PC-3 (cell line): ENCODE measurements around the gene PDE3B. TPM values are rescaled to one million over a fixed set of nuclear protein-coding genes. Genes with fewer than 3 reads are reported as not detected.

Experiments
- ATAC-seq: fragments of 200-7000 bp; cut with Tn5 transposase; 2 replicates; pipeline ENCODE4 v1.9.1; 2020; ENCODE audit warnings: mild to moderate bottlenecking, moderate library complexity
- BruUV-seq: library from RNA; stranded (reverse); fragments of 400-500 nt; replicated peaks from 2 replicates; lab custom pipeline; 2021; lab: Mats Ljungman, UMichigan
- CTCF ChIA-PET: fragments of 300-600 bp; sonication (Branson Sonifier 250); formaldehyde crosslinking; loops from one replicate; lab custom pipeline; 2022; ENCODE audit warnings: antibody characterized with exemption; lab: Charles Lee
- POLR2A ChIA-PET: fragments of 300-600 bp; sonication (Branson Sonifier 250); formaldehyde crosslinking; loops from one replicate; lab custom pipeline; 2022; ENCODE audit warnings: antibody characterized with exemption; ENCODE audit not compliant: unreplicated experiment; lab: Charles Lee
- DNase-seq: peaks from one replicate; pipeline ENCODE4 v3.0.0-alpha.2; 2015
- H2AFZ ChIP-seq: fragments of 300-600 bp; sonication (generic); 2 replicates; pipeline ENCODE4 v1.6.0; 2016; ENCODE audit warnings: antibody characterized with exemption, low read length
- H3F3A ChIP-seq: fragments of 300-600 bp; sonication (generic); one replicate; pipeline ENCODE4 v1.6.0; 2017; ENCODE audit warnings: antibody characterized with exemption, low read length, control low read depth, mild to moderate bottlenecking; ENCODE audit not compliant: unreplicated experiment
- H3K27ac ChIP-seq: fragments of 300-600 bp; sonication (generic); 2 replicates; pipeline ENCODE4 v1.5.1; 2016; ENCODE audit warnings: mild to moderate bottlenecking, low read length
- H3K27me3 ChIP-seq: fragments of 300-600 bp; sonication (generic); 2 replicates; pipeline ENCODE4 v1.6.1; 2016; ENCODE audit warnings: low read length, mixed read lengths
- H3K36me3 ChIP-seq: fragments of 300-600 bp; sonication (generic); 2 replicates; pipeline ENCODE4 v1.6.1; 2016; ENCODE audit warnings: low read depth, mixed run types, low read length, mixed read lengths
- H3K4me1 ChIP-seq: fragments of 300-600 bp; sonication (generic); 2 replicates; pipeline ENCODE4 v1.5.1; 2016; ENCODE audit warnings: low read length; ENCODE audit not compliant: insufficient read depth
- H3K4me2 ChIP-seq: fragments of 300-600 bp; sonication (generic); 2 replicates; pipeline ENCODE4 v1.6.0; 2016; ENCODE audit warnings: low read length
- H3K4me3 ChIP-seq: fragments of 300-600 bp; sonication (generic); 2 replicates; pipeline ENCODE4 v1.5.1; 2016; ENCODE audit warnings: mild to moderate bottlenecking, low read length, mixed read lengths
- H3K79me2 ChIP-seq: fragments of 300-600 bp; sonication (generic); 2 replicates; pipeline ENCODE4 v1.6.1; 2017; ENCODE audit warnings: low read length, mixed read lengths
- H3K9ac ChIP-seq: fragments of 300-600 bp; sonication (generic); 2 replicates; pipeline ENCODE4 v1.6.0; 2016; ENCODE audit warnings: mild to moderate bottlenecking, low read length
- H3K9me2 ChIP-seq: fragments of 300-600 bp; sonication (generic); replicated peaks from 2 replicates; pipeline ENCODE4 v1.6.1; 2016; ENCODE audit warnings: mixed run types, low read length, mixed read lengths
- H3K9me3 ChIP-seq: fragments of 300-600 bp; sonication (generic); 2 replicates; pipeline ENCODE4 v1.6.1; 2016; ENCODE audit warnings: low read length, mixed read lengths
- H4K20me1 ChIP-seq: fragments of 300-600 bp; sonication (generic); 2 replicates; pipeline ENCODE4 v1.6.1; 2016; ENCODE audit warnings: low read length, mixed read lengths
- CTCF ChIP-seq: fragments of 300-600 bp; sonication (generic); conservative IDR thresholded peaks from 2 replicates; pipeline ENCODE4 v1.5.1; 2017; ENCODE audit warnings: antibody characterized with exemption, low read depth, mild to moderate bottlenecking, low read length
- EZH2 ChIP-seq: fragments of 300-600 bp; sonication (generic); IDR thresholded peaks from one replicate; pipeline ENCODE4 v1.6.1; 2017; ENCODE audit warnings: antibody characterized with exemption, mild to moderate bottlenecking, low read length; ENCODE audit not compliant: unreplicated experiment
- EZH2phosphoT487 ChIP-seq: fragments of 300-600 bp; sonication (generic); IDR thresholded peaks from 2 replicates; pipeline ENCODE4 v1.6.1; 2018; ENCODE audit warnings: mild to moderate bottlenecking, antibody characterized with exemption, low read length, borderline replicate concordance
- intact Hi-C: fragments of 100-400 bp; cut with micrococcal nuclease; formaldehyde crosslinking; loops from 2 replicates; pipeline ENCODE4 v1.9.0; 2023
- total RNA-seq: library from RNA; depleted of rRNA; stranded (reverse); fragments of >200 nt; gene quantifications from 2 replicates; pipeline ENCODE4 v1.2.3, GENCODE V29; 2014

PDE3B gene
- total RNA-seq, 1 experiment from 2014 or later = 0.11 TPM

GRCh38 chr11:14812757-14813156 lies 169.2 kb downstream of the PDE3B start:
- Histone ChIP-seq H3K79me2 (no peaks in the 10 kb centered on the region), H2AFZ (no peak overlapping the region), H3F3A (no peaks in the 10 kb centered on the region), H3K4me3 (no peak overlapping the region), H3K36me3 (no peaks in the 10 kb centered on the region), H3K9ac (no peak overlapping the region), H3K4me1 (no peaks in the 10 kb centered on the region), H3K4me2 (no peak overlapping the region), H3K27ac (no peak overlapping the region), H3K9me2 (no peaks in the 10 kb centered on the region), H3K9me3 (no peaks in the 10 kb centered on the region), H3K27me3 (no peaks in the 10 kb centered on the region), H4K20me1 (no peaks in the 10 kb centered on the region)
- TF ChIP-seq EZH2 (no peak), CTCF (no peak), EZH2phosphoT487 (no peak)
- intact Hi-C loops = no loop called here
- ChIA-PET CTCF (no interaction called here), POLR2A (no interaction called here)
- no TSS peak for BruUV-seq
- ATAC-seq = no peak
- no peak for DNase-seq

- no peaks in the 10 kb centered on the region for H3K4me1 ChIP-seq
- H3K79me2 ChIP-seq = no peaks in the 10 kb centered on the region
- TF ChIP-seq CTCF (no peak), EZH2 (no peak), EZH2phosphoT487 (no peak)
- H3K9me3 ChIP-seq = no peaks in the 10 kb centered on the region
- H3K36me3 ChIP-seq = no peaks in the 10 kb centered on the region
- no TSS peak for BruUV-seq
- no peaks in the 10 kb centered on the region for H4K20me1 ChIP-seq
- no peaks in the 10 kb centered on the region for H3K27me3 ChIP-seq
- no peak overlapping the region for H3K4me3 ChIP-seq
- no peak overlapping the region for H3K4me2 ChIP-seq
- no peaks in the 10 kb centered on the region for H3F3A ChIP-seq
- H2AFZ ChIP-seq = no peak overlapping the region
- ChIA-PET CTCF (no interaction called here), POLR2A (no interaction called here)
- no peak for DNase-seq
- intact Hi-C loops = no loop called here
- no peak overlapping the region for H3K27ac ChIP-seq
- ATAC-seq = no peak
- H3K9ac ChIP-seq = no peak overlapping the region
- H3K9me2 ChIP-seq = no peaks in the 10 kb centered on the region
Observed at GRCh38 chr11:14813516-14813915, 169.9 kb downstream of the PDE3B start.

GRCh38 chr11:14818779-14819178 lies 175.2 kb downstream of the PDE3B start:
- no peaks in the 10 kb centered on the region for H3F3A ChIP-seq

More at GRCh38 chr11:14818779-14819178, 175.2 kb downstream of the PDE3B start:
- H3K27me3 ChIP-seq = no peaks in the 10 kb centered on the region
- H3K27ac ChIP-seq = no peak overlapping the region
- no peak for TF ChIP-seq CTCF
- TF ChIP-seq EZH2 = no peak
- TF ChIP-seq EZH2phosphoT487 = no peak
- no peaks in the 10 kb centered on the region for H3K36me3 ChIP-seq
- no peak overlapping the region for H3K4me3 ChIP-seq
- intact Hi-C loops = no loop called here
- no peak overlapping the region for H3K4me2 ChIP-seq
- H3K79me2 ChIP-seq = no peaks in the 10 kb centered on the region
- ChIA-PET CTCF (no interaction called here), POLR2A (no interaction called here)
- no peaks in the 10 kb centered on the region for H3K9me3 ChIP-seq
- H4K20me1 ChIP-seq = no peaks in the 10 kb centered on the region
- ATAC-seq (no peak), DNase-seq (no peak)
- H3K9ac ChIP-seq = no peak overlapping the region
- H3K9me2 ChIP-seq = no peaks in the 10 kb centered on the region
- no peak overlapping the region for H2AFZ ChIP-seq
- no peaks in the 10 kb centered on the region for H3K4me1 ChIP-seq
- BruUV-seq = no TSS peak
